GM12891 (cell line): ENCODE results near the gene RAI1.

Experiments
- DNase-seq: peaks from one replicate; pipeline ENCODE4 v3.0.0; 2011; ENCODE audit warnings: low spot score; ENCODE audit not compliant: insufficient read length
- FAIRE-seq: peaks from 2 replicates; lab custom pipeline; 2011; peaks lifted over from hg19 to GRCh38; lab: Jason Lieb, UNC
- PAX5 ChIP-seq: IDR thresholded peaks from 2 replicates; pipeline ENCODE4 v1.6.1; 2011; ENCODE audit warnings: low read length, moderate library complexity, mild to moderate bottlenecking; ENCODE audit not compliant: insufficient read depth, severe bottlenecking
- POLR2A ChIP-seq: IDR thresholded peaks from 2 replicates; pipeline ENCODE4 v1.6.1; 2011; ENCODE audit warnings: low read depth, low read length, control low read depth
- POLR2AphosphoS5 ChIP-seq: IDR thresholded peaks from 2 replicates; pipeline ENCODE4 v1.6.1; 2011; ENCODE audit warnings: low read depth, low read length, control low read depth
- POU2F2 ChIP-seq: IDR thresholded peaks from 2 replicates; pipeline ENCODE4 v1.6.1; 2011; ENCODE audit warnings: low read depth, mild to moderate bottlenecking, control low read depth, low read length, moderate library complexity
- SPI1 ChIP-seq: IDR thresholded peaks from 2 replicates; pipeline ENCODE4 v1.6.1; 2011; ENCODE audit warnings: low read depth, low read length, control low read depth
- TAF1 ChIP-seq: IDR thresholded peaks from 2 replicates; pipeline ENCODE4 v1.6.1; 2011; ENCODE audit warnings: low read depth, low read length, control low read depth

Gene RAI1

GRCh38 chr17:17700251-17700969, 19.2 kb downstream of the RAI1 start:
- FAIRE-seq = peak; percentile 23
- TF ChIP-seq POLR2AphosphoS5 (no peak), SPI1 (no peak), TAF1 (no peak), PAX5 (no peak), POU2F2 (no peak), POLR2A (no peak)
- DNase-seq = no peak

DNA sequence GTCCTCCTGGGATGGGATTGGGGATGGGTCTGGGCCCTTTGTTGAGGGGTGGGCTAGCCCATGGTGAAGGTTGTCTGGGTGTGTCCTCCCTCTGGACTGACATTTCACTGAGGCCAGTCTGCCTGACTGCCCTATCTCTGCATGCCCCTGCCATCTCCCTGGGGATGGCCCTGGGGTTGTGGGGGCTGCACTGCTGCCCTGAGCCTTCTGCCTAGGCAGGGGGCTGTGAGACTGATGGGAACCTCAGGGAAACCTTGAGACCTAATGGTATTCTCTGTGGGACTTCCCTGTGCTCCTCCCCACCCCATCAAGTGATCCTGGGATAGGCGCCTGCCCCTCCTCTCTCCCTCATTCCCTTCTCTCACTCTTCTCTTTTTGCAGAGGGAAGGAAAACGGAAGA, 19.9 kb downstream of the RAI1 start:
- FAIRE-seq (peak; percentile 40), DNase-seq (no peak)
- no peak for TF ChIP-seq POLR2AphosphoS5
- TF ChIP-seq TAF1 = no peak
- no peak for TF ChIP-seq POLR2A
- TF ChIP-seq SPI1 = no peak
- no peak for TF ChIP-seq PAX5
- no peak for TF ChIP-seq POU2F2

GRCh38 chr17:17701658-17702057, 20.4 kb downstream of the RAI1 start:
- no peak for DNase-seq
- FAIRE-seq = peak; percentile 41
- no peak for TF ChIP-seq POLR2A
- no peak for TF ChIP-seq SPI1
- no peak for TF ChIP-seq TAF1
- no peak for TF ChIP-seq POU2F2

- no peak for TF ChIP-seq POLR2A
- no peak for TF ChIP-seq POU2F2
- TF ChIP-seq TAF1 = no peak
- no peak for FAIRE-seq
- no peak for DNase-seq
Observed at GRCh38 chr17:17702449-17703139, 21.3 kb downstream of the RAI1 start.

DNA sequence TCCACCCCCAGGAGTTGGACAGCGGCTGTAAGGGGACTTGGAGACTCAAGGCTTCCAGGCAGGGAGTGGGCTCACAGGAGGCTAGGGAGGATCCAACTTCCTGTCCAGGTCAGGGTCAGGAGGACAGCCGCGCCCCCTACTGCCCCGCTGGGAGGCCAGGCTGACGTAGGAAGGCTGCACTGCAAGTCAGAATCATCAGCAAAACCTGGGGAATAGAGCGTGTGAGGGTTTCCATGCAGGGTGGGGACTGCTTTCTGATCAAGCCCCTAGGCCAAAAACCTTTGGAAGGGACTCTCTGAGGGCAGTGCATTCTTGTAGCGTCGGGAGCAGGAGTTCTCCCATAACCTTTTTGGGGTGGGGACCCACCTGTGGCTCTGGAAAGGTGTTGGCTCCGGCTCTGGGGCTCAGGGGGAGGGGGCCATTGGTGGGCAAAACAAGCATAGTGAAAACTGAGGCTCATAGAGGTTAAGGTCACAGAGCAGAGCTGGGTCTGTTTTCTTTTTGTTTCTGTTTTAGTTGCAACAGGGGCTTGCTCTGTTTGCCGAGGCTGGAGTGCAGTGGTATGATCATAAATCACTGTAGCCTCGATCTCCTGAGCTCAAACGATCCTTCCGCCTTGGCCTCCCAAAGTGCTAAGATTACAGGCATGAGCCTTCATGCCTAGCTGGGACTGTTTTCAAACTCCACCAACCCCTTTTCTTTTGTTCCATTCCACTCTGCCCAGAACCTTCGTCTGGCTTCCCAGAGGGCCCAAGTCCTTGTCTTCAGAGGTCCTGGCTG, 22.1 kb downstream of the RAI1 start:
- DNase-seq (no peak), FAIRE-seq (no peak)
- TF ChIP-seq POU2F2 (no peak), POLR2A (no peak)

GRCh38 chr17:17704931-17705330, 23.7 kb downstream of the RAI1 start:
- DNase-seq (no peak), FAIRE-seq (no peak)
- TF ChIP-seq TAF1 (no peak), POLR2AphosphoS5 (no peak), POU2F2 (no peak), SPI1 (no peak), PAX5 (no peak), POLR2A (no peak)

DNA sequence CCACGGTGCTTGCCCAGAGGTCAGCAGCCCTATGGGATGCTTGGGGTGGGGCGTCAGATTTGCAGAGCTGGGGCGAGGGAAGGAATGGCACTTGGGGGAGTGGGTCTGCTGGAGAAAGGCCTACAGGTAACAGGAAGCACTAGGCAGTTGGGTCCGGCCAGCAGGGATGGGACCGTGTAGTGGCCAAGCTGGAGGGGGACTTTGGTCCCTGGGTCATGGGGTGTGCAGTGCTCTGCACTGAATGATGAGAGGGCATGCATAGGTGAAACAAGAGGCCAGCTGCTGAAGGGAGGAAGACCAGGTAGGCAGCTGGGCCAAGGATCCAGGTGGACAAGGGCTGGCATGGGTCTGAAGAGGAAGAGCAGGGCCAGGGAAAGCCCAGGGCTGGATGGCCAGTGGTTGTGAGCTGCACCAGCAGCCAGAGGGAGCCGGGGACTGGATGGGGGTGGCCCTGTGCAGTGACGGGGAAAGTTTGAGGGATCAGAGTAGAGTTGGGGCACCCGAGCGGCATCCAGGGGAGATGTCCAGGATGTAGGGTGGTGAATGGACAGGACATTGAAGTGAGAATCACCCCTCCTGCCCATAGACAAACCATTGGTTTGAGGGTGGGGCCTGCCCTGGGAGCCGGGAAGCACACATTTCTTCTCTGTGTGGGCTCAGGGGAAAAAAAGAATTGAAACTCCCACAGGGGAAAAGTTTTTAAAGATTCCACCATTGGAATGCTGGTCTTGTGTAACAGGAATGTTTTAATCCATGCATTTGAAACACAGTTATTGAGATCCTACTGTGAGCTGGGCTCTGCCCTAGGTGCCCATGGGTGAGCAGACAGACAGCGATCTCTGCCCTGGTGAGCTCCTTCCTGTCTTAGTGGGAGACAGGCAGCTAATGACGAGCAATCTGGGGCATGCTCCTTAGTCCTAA, 25.1 kb downstream of the RAI1 start:
- TF ChIP-seq POLR2A = no peak
- TF ChIP-seq TAF1 = no peak
- no peak for TF ChIP-seq SPI1
- no peak for TF ChIP-seq POU2F2
- TF ChIP-seq PAX5 = no peak
- no peak for TF ChIP-seq POLR2AphosphoS5
- no peak for DNase-seq
- no peak for FAIRE-seq

GRCh38 chr17:17708295-17708694, 27.0 kb downstream of the RAI1 start:
- TF ChIP-seq POU2F2 = no peak
- no peak for TF ChIP-seq TAF1
- no peak for TF ChIP-seq SPI1
- TF ChIP-seq POLR2AphosphoS5 = no peak
- no peak for TF ChIP-seq POLR2A
- no peak for TF ChIP-seq PAX5
- no peak for FAIRE-seq
- no peak for DNase-seq

DNA sequence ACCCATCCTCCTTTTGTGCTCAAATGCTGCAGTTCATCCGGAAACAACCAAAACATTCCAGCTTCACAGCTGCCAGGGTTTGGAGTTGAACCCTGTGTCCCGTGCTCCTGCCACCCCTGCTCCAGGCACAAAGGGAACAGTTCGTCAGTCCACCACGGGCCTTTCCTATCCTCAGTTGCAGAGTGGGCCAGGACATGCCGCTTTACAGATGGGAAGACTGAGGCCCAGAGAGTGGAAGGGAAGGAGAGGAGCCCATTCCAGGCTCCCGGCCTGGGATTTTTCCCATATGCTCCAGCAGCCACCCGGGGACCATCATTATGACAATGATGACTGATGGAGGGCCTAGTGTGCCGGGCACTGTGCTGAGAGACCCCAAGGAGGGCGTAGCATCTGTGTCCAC, 27.6 kb downstream of the RAI1 start:
- DNase-seq (no peak), FAIRE-seq (no peak)
- TF ChIP-seq POLR2A (no peak), SPI1 (no peak), POLR2AphosphoS5 (no peak), PAX5 (no peak), TAF1 (no peak), POU2F2 (no peak)
